H1 (cell line): ENCODE data around the gene ARID5B. TPM values are rescaled to one million over a fixed set of nuclear protein-coding genes. Genes with fewer than 3 reads are reported as not detected.

Source experiments
- CTCF ChIA-PET: fragments of 300-600 bp; sonication (Branson Sonifier 250); formaldehyde crosslinking; loops from one replicate; lab custom pipeline; 2021; ENCODE audit not compliant: partially characterized antibody; lab: Charles Lee
- POLR2A ChIA-PET: fragments of 300-600 bp; sonication (Branson Sonifier 250); formaldehyde crosslinking; loops from one replicate; lab custom pipeline; 2021; ENCODE audit warnings: inconsistent platforms; ENCODE audit not compliant: partially characterized antibody; lab: Charles Lee
- DNase-seq, 2 experiments: peaks; one replicate each; pipeline versions ENCODE4 v3.0.0 to v3.0.0-alpha.2; 2010 to 2022; ENCODE audit warnings: low spot score in 2 of 2, low read depth in 1 of 2, mixed read lengths in 1 of 2
- FAIRE-seq: peaks from 2 replicates; lab custom pipeline; 2011; peaks lifted over from hg19 to GRCh38; lab: Jason Lieb, UNC
- H2AFZ ChIP-seq: 2 replicates; pipeline ENCODE4 v1.8.1; 2012; ENCODE audit warnings: low read length, inconsistent platforms
- H2AK5ac ChIP-seq: 2 replicates; pipeline ENCODE4 v1.6.1; 2013; ENCODE audit warnings: low read depth, low read length
- H2BK120ac ChIP-seq: replicated peaks from 2 replicates; pipeline ENCODE3; 2013; ENCODE audit warnings: low read depth, low read length, inconsistent platforms
- H2BK12ac ChIP-seq: 2 replicates; pipeline ENCODE4 v1.6.1; 2013; ENCODE audit warnings: low read depth, low read length
- H2BK15ac ChIP-seq: 2 replicates; pipeline ENCODE4 v1.6.1; 2013; ENCODE audit warnings: low read length
- H2BK20ac ChIP-seq: 2 replicates; pipeline ENCODE4 v1.6.1; 2013; ENCODE audit warnings: low read length
- H2BK5ac ChIP-seq: 2 replicates; pipeline ENCODE4 v1.6.1; 2013; ENCODE audit warnings: low read depth, low read length
- H3K14ac ChIP-seq: 2 replicates; pipeline ENCODE4 v1.6.1; 2013; ENCODE audit warnings: inconsistent platforms; ENCODE audit not compliant: insufficient read length
- H3K18ac ChIP-seq: 2 replicates; pipeline ENCODE4 v1.6.1; 2013; ENCODE audit warnings: low read length; ENCODE audit errors: extremely low read depth
- H3K23ac ChIP-seq: 2 replicates; pipeline ENCODE4 v1.6.1; 2013; ENCODE audit warnings: inconsistent platforms; ENCODE audit not compliant: insufficient read length
- H3K23me2 ChIP-seq: 2 replicates; pipeline ENCODE4 v1.6.1; 2013; ENCODE audit warnings: low read depth, low read length
- H3K27ac ChIP-seq: 2 replicates; pipeline ENCODE4 v1.6.1; 2011; ENCODE audit warnings: low read depth, low read length, inconsistent platforms
- H3K27me3 ChIP-seq, 4 experiments: replicated peaks in 1 of 4; 1 replicate in 1 of 4; 2 replicates in 3 of 4; pipeline versions ENCODE4 v1.6.1 to v1.8.1; 2011 to 2013; ENCODE audit warnings: low read length in 3 of 4, mild to moderate bottlenecking in 3 of 4, inconsistent platforms in 2 of 4, mixed read lengths in 2 of 4, moderate library complexity in 1 of 4; ENCODE audit not compliant: control insufficient read depth in 3 of 4, insufficient read depth in 3 of 4; ENCODE audit errors: extremely low read depth in 1 of 4
- H3K36me3 ChIP-seq, 4 experiments: 2 replicates each; pipeline versions ENCODE4 v1.6.1 to v1.8.1; 2011 to 2013; ENCODE audit warnings: mild to moderate bottlenecking in 4 of 4, low read length in 3 of 4, moderate library complexity in 2 of 4, control low read depth in 1 of 4, inconsistent platforms in 1 of 4; ENCODE audit not compliant: insufficient read depth in 4 of 4, control insufficient read depth in 2 of 4
- H3K4ac ChIP-seq: replicated peaks from 2 replicates; pipeline ENCODE3; 2013; ENCODE audit warnings: low read length, low read depth, mixed read lengths, inconsistent platforms; ENCODE audit not compliant: insufficient read length
- H3K4me1 ChIP-seq, 4 experiments: replicated peaks in 1 of 4; 1 replicate in 1 of 4; 2 replicates in 3 of 4; pipeline versions ENCODE4 v1.6.1 to v1.8.1; 2011 to 2013; ENCODE audit warnings: low read length in 3 of 4, inconsistent platforms in 2 of 4, mixed read lengths in 1 of 4; ENCODE audit not compliant: insufficient read depth in 4 of 4, control insufficient read depth in 3 of 4
- H3K4me2 ChIP-seq, 2 experiments: 2 replicates each; pipeline versions ENCODE4 v1.6.1 to v1.8.1; 2011 to 2013; ENCODE audit warnings: low read depth in 2 of 2, low read length in 2 of 2, control low read depth in 1 of 2, inconsistent platforms in 1 of 2, mild to moderate bottlenecking in 1 of 2; ENCODE audit not compliant: insufficient read depth in 1 of 2
- H3K4me3 ChIP-seq, 4 experiments: fragments of 200-600, 300-600 bp in 1 of 4; sonication (generic), shearing (Covaris generic), sonication (Bioruptor Twin) in 1 of 4; 2 replicates each; pipeline versions ENCODE4 v1.5.1 to v1.8.1; 2011 to 2016; ENCODE audit warnings: low read length in 4 of 4, low read depth in 3 of 4, control low read depth in 2 of 4, inconsistent platforms in 2 of 4, mild to moderate bottlenecking in 2 of 4, mixed read lengths in 1 of 4, moderate library complexity in 1 of 4; ENCODE audit not compliant: insufficient read depth in 2 of 4; ENCODE audit errors: extremely low read depth in 1 of 4
- H3K56ac ChIP-seq: replicated peaks from 2 replicates; pipeline ENCODE3; 2013; ENCODE audit warnings: low read depth, mild to moderate bottlenecking, mixed read lengths, low read length, inconsistent platforms; ENCODE audit not compliant: insufficient read length
- H3K79me1 ChIP-seq: 2 replicates; pipeline ENCODE4 v1.6.1; 2013; ENCODE audit warnings: low read depth, low read length, control low read depth
- H3K79me2 ChIP-seq, 2 experiments: 2 replicates each; pipeline versions ENCODE4 v1.6.1 to v1.8.1; 2012 to 2013; ENCODE audit warnings: low read length in 2 of 2, mild to moderate bottlenecking in 2 of 2, inconsistent platforms in 1 of 2; ENCODE audit not compliant: insufficient read depth in 2 of 2, control insufficient read depth in 1 of 2
- H3K9ac ChIP-seq, 4 experiments: replicated peaks in 1 of 4; 1 replicate in 1 of 4; 2 replicates in 3 of 4; pipeline versions ENCODE4 v1.6.1 to v1.8.1; 2011 to 2013; ENCODE audit warnings: low read depth in 3 of 4, low read length in 3 of 4, control low read depth in 2 of 4, mild to moderate bottlenecking in 2 of 4, moderate library complexity in 2 of 4, inconsistent platforms in 1 of 4; ENCODE audit errors: extremely low read depth in 1 of 4
- H3K9me3 ChIP-seq, 2 experiments: 2 replicates each; pipeline versions ENCODE4 v1.6.1 to v1.8.1; 2012 to 2013; ENCODE audit warnings: mild to moderate bottlenecking in 2 of 2, moderate library complexity in 2 of 2, control low read depth in 1 of 2, inconsistent platforms in 1 of 2, low read depth in 1 of 2, low read length in 1 of 2, mixed read lengths in 1 of 2; ENCODE audit not compliant: insufficient read depth in 2 of 2
- H4K20me1 ChIP-seq, 2 experiments: replicated peaks in 1 of 2; 2 replicates each; pipeline versions ENCODE3 to v1.8.1; 2011 to 2013; ENCODE audit warnings: inconsistent platforms in 2 of 2, low read length in 2 of 2, mild to moderate bottlenecking in 1 of 2; ENCODE audit not compliant: insufficient read depth in 2 of 2, control insufficient read depth in 1 of 2
- H4K5ac ChIP-seq: 2 replicates; pipeline ENCODE4 v1.6.1; 2013; ENCODE audit warnings: low read length, low read depth, mixed read lengths, inconsistent platforms; ENCODE audit not compliant: insufficient read length
- H4K8ac ChIP-seq: 2 replicates; pipeline ENCODE4 v1.8.0; 2013; ENCODE audit warnings: mild to moderate bottlenecking, moderate library complexity, low read length, inconsistent platforms; ENCODE audit not compliant: insufficient read depth; ENCODE audit errors: extremely low read depth
- H4K91ac ChIP-seq: replicated peaks from 2 replicates; pipeline ENCODE3; 2013; ENCODE audit warnings: low read length, mixed read lengths, inconsistent platforms; ENCODE audit not compliant: insufficient read length
- POU5F1 ChIP-seq: IDR thresholded peaks from 2 replicates; pipeline ENCODE4 v1.6.1; 2011; ENCODE audit warnings: low read depth, mild to moderate bottlenecking, low read length, moderate library complexity
- SAP30 ChIP-seq: fragments of 300-600 bp; sonication (generic); IDR thresholded peaks from 2 replicates; pipeline ENCODE4 v1.7.1; 2012; ENCODE audit warnings: low read length, moderate library complexity, mild to moderate bottlenecking, inconsistent platforms; ENCODE audit not compliant: insufficient read depth, insufficient replicate concordance
- SP2 ChIP-seq: IDR thresholded peaks from 2 replicates; pipeline ENCODE4 v1.6.1; 2012; ENCODE audit warnings: mild to moderate bottlenecking, low read length, inconsistent platforms
- WGBS, 2 experiments: shearing (Covaris generic) in 1 of 2; methylation state at CpG; one replicate each; pipeline versions ENCODE4 v1.1.6 to v1.1.7; 2013 to 2015; ENCODE audit warnings: low lambda C conversion rate in 2 of 2, mixed read lengths in 2 of 2, inconsistent platforms in 1 of 2, low coverage in 1 of 2, missing lambda C conversion rate in 1 of 2; ENCODE audit not compliant: insufficient replicate concordance in 2 of 2, insufficient coverage in 1 of 2, insufficient read length in 1 of 2; ENCODE audit errors: extremely low coverage in 1 of 2, missing lambda C conversion rate in 1 of 2; 5-methylcytosine and 5-hydroxymethylcytosine counted together
- polyA plus RNA-seq, 7 experiments: library from polyadenylated mRNA; depleted of rRNA in 3 of 7; stranded (reverse) in 5 of 7; unstranded in 2 of 7; fragments of >200 nt in 5 of 7; fragments of 200-250 nt in 2 of 7; gene quantifications; 1 replicate in 5 of 7; 2 replicates in 1 of 7; 4 replicates in 1 of 7; pipeline versions ENCODE4 v1.2.1 to v1.2.3, GENCODE V29; 2011 to 2013; ENCODE audit warnings: missing spikeins in 2 of 7, mixed read lengths in 2 of 7
- total RNA-seq: library from RNA; stranded (reverse); fragmentation: NEBNext Ultra II Directional; extraction: Animal tissue kit (Norgen Biotek cat#: 25700); gene quantifications from 2 replicates; pipeline ENCODE4 v1.2.1, GENCODE V29; 2021

ARID5B gene
- total and polyA plus RNA-seq, 2 of the 8 experiments (the other 6 are each of a cell fraction or from before 2014, with no cell fraction given) = 0.21 to 1.1 TPM

- H4K91ac ChIP-seq = no peak overlapping the region
- no peak overlapping the region for H4K8ac ChIP-seq
- H3K9ac ChIP-seq = no peak overlapping the region
- H3K4ac ChIP-seq = no peak overlapping the region
- H3K23ac ChIP-seq = no peak overlapping the region
- H3K79me1 ChIP-seq = no peaks in the 10 kb centered on the region
- H2BK20ac ChIP-seq = no peak overlapping the region
- H3K18ac ChIP-seq = no peak overlapping the region
- H3K79me2 ChIP-seq = no peaks in the 10 kb centered on the region
- H2BK15ac ChIP-seq = no peak overlapping the region
- H3K36me3 ChIP-seq = no peaks in the 10 kb centered on the region
- H3K56ac ChIP-seq = no peak overlapping the region
- H2AK5ac ChIP-seq = no peak overlapping the region
- DNase-seq = no peak
- no peak overlapping the region for H3K27ac ChIP-seq
- no peak for TF ChIP-seq SP2
- no peak for TF ChIP-seq SAP30
- TF ChIP-seq POU5F1 = no peak
- TF ChIP-seq, all 59 proteins: peak for 0
- POLR2A ChIA-PET = no interaction called here
- Histone ChIP-seq H4K5ac (no peak overlapping the region), H2AFZ (no peak overlapping the region), H4K20me1 (no peaks in the 10 kb centered on the region), H3K27me3 (no peaks in the 10 kb centered on the region), H3K4me2 (no peak overlapping the region), H3K4me1 (peaks cover 0 to 4% (median 1%) of the 10 kb centered on the region in 4 experiments; a peak in 3 of 7 replicates), H3K14ac (no peak overlapping the region), H2BK5ac (no peak overlapping the region), H3K23me2 (no peaks in the 10 kb centered on the region), H3K9me3 (no peaks in the 10 kb centered on the region), H3K4me3 (no peak overlapping the region), H2BK12ac (no peak overlapping the region), H2BK120ac (no peak overlapping the region)
- WGBS, 2 experiments = 89% methylated on average over 7 of the region's 7 CpGs; no CpG with 5 or more reads in 1 of the 2 experiments
- CTCF ChIA-PET = interaction anchor here (0.9 kb wide), 1 partner anchor 68 kb away, joined by 3 read pairs; no protein-coding TSS in a partner anchor
- FAIRE-seq = no peak
Observed at GRCh38 chr10:61964949-61965702, 63.6 kb downstream of the ARID5B start.
